NCI-H774 (cell line): ENCODE results near the gene CCDC188.

Experiments used
- DNase-seq: peaks from one replicate; lab custom pipeline; 2025; lab: John Stamatoyannopoulos, UW

Gene CCDC188

DNA sequence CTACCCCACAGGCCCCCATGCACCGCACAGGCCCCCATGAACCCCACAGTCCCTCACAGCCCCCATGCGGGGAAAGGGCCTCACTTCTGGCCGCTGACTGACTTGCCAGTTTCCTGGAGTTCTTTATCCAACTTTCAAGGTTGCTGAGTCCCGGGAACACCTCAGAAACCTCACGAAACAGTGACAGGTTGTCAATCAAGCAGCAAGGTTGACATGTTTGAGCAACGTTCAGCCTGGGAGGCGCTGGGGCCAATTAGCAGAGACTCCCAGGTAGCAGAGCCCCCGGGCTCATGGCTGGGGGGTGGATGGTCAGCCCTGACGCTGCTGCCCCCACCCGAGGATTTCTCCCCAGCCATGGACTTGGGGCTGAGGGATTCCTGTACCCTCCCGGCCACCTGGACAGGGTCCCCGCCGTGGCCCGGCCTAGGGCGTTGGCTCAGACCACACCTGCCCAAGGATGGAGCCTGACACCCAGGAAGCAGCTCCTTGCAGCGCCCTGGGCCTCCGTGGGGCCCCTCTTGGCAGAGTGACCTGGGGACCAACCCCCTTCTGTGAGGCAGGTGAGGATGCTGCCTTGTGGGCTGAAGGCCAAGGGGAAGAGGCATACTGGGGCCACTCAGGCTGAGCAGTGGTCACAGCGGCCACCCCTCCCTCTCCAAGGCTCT is 33.8 kb upstream of the CCDC188 start:
- no peak for DNase-seq

DNA sequence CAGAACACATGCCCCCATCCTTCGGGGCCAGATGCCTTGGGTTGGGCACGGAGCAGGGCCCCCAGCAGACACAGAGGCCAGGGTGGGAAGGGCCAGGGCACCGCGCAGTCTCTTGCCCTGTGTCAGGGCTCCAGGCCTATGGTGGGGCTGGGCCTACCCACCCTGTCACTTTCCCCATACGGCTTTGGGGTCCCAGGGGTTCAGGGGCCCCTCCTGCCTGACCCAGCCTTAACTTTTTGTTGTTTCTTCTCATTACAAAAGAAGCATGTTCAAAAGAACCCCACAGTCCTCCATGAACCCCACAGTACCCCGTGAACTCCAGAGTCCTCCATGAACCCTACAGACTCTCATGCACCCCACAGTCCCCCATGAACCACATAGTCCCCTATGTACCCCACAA is 33.0 kb upstream of the CCDC188 start:
- DNase-seq: no peak

DNA sequence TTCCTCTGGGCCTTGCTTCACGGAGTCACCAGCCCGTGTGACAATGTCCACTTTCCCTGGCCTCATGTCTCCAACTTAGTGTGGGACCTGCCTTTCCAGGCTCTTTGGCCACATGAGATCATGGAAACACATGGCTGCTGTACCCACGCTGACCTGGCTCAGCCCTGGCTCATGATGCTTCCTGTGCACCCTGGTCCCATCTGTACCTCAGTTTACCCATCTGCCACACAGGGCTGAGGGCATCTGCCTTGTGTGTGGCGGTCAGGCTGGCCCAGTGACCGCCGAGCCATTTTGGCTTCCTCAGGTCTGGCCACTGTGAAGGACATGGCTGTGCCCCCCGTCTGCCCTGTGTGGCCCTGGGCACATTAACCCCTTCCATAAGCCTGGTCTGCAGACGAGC is 32.2 kb upstream of the CCDC188 start:
- no peak for DNase-seq

DNA sequence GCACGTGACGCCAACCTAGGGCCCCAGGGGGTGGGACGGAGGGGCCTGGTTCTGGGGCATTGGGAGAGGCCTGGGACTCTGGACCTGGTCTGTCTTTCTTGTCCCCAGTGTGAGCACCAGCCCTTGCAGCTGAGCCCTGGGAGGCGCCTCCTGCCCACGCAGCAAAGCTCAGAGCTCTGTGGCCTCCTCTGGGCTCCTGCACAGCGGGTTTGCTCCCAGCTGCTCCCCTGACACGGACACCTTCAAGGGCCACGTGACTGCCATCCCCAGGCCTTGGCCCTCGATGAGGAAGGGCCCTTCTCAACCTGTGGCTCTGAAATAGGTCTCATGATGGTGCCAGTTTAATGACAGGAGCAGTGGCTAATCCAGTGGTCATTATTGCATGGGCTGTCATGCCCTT is 31.5 kb upstream of the CCDC188 start:
- DNase-seq: no peak

- no peak for DNase-seq
Measured at GRCh38 chr22:20181884-20182236, 31.0 kb upstream of the CCDC188 start.

DNA sequence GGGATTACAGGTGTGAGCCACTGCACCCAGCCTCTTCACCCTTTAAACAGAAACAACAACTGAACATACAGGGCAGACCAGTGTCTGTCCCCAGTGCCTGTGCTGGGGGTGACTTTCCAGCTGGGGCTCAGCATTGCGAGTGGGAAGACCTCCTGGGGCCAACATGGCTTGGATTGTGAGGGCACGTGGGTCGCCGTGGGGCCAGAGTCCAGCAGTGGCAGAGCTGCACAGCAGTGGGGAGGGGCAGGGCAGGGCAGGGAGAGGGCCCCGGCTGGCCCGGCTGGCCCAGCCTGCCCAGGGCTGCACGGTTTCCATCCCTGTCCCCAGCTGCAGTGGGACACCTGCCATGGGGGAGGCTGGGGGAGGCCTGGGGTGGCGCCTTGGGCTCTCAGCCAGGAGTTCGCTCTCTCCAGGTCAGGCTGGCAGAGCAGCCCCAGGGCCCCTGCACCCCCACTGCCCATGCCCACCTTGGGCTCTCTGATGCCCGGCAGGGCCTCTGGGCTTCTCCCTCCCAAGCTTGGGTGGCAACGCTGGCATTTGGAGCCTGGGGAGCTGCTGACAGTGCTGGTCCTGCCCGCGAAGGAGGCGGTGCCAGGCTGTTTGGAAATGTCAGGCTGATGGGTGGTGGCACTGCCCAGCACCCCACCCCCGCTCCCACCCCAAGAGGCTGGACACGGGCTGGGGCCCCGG is 30.5 kb upstream of the CCDC188 start:
- DNase-seq: no peak

- DNase-seq: no peak
Measured at GRCh38 chr22:20180640-20181039, 29.8 kb upstream of the CCDC188 start.

DNA sequence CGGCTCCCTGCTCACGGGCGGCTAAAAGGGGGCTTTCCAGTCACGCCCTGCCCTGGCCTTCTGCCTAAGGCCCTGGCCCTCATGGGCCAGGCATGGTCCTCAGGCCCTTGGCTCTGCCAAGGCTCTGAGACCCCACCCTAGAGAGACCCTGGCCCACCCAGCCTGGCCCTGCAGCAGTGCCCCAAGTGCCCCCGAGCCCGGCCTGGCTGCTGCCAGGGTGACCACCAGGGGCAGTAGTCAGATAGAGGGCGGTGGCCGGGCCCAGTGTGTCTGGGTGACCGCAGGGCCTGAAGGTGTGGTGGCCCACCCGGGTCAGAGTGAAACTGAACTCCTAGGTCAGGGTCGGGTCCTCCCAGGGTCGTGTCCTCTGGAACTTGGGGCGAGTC is 29.4 kb upstream of the CCDC188 start:
- no peak for DNase-seq

GRCh38 chr22:20179455-20180244 is 28.8 kb upstream of the CCDC188 start:
- no peak for DNase-seq

DNA sequence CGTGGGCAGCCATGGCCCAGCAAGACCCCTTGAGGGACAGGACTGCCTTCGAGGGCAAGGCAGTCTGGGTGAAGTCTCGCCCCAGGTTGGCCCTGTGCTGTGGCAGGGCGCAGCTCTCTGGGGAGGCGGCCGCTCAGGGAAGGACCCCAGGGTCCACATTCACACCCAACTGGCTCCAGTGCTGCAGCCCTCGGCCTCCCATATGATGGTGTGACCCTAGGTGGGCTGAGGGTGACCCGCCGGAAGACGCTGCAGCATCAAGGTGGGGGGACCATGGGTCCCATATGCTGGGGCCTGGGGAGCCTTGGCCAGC is 28.0 kb upstream of the CCDC188 start:
- no peak for DNase-seq

- no peak for DNase-seq
Measured at GRCh38 chr22:20178075-20178914, 27.4 kb upstream of the CCDC188 start.

DNA sequence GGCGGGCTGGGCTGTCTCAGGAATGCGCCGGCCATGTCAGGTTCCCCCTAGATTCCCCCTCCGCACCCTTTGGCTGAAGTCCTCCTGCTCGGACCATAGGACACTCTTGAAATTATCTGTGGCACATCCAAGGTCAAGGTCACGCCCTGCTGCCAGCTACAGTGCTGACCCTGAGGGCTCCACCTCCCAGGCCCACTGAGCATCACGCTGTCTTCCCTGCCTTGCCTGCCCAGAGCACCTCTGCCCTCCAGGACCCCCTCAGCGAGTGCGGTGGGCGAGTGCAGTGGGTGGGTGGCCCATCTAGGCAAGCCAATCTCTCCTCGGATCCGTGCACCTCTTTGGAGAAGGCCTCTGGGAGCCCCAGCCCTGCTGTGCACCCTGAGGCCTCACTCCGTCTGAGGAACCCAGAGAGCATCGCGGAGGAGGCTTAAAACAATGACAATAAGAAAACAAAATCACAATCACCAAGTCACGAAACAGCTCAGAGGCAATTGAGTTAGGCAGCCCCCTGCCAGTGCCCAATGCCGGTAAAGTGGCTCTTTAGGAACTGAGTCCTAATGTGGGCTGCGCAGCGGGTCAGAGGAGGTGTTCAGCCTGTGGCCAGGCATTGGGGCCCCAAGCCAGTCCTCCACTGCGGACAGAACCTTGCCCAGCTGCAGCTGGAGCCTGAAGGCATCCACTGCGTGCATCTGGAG is 26.5 kb upstream of the CCDC188 start:
- no peak for DNase-seq

DNA sequence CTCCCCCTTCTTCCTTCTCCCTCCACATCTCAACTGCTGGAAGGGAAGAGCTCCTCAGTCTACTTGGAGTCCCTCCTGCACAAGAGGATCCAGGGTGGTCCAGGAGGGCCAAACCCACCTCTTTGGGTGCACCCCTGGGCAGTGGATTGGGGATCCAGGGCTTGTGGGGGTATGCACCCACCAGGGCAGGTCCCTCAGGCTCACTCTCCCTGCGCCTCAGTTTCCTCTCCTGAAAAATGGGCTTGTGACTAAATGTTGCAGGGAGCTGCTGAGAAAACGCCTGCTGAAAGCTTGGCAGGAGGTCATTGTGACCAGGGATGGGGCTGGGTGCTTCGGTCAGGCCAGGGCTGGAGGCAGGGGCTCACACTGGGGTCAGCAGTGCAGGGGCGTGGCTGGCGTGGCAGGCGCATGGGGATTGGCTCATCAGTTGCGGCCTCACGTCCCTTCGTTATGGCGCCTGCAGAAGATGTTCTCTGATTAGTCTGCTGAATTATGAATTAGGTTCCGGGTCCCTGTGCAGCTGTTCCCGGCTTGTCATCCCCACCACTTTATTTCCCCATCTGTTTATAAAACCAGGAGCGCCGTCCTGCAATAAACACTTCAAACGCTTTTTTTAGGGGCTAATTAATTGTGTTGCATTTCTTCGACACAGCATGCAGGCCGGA is 25.7 kb upstream of the CCDC188 start:
- no peak for DNase-seq

DNA sequence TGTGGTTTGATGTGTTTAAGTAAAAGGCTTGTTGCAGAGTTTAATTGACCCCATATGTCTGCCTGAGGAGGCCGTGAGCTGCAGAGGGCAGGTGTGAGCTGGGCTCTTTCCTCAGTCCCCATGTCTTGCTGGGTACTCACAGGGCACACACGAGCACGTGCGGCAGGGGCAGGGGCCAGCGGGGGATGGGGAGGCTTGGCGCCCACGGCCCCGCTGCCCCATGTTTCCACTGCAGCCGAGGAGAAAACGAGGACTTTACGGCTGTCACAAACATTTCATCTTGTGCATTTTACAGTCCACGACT is 24.7 kb upstream of the CCDC188 start:
- DNase-seq: no peak

DNA sequence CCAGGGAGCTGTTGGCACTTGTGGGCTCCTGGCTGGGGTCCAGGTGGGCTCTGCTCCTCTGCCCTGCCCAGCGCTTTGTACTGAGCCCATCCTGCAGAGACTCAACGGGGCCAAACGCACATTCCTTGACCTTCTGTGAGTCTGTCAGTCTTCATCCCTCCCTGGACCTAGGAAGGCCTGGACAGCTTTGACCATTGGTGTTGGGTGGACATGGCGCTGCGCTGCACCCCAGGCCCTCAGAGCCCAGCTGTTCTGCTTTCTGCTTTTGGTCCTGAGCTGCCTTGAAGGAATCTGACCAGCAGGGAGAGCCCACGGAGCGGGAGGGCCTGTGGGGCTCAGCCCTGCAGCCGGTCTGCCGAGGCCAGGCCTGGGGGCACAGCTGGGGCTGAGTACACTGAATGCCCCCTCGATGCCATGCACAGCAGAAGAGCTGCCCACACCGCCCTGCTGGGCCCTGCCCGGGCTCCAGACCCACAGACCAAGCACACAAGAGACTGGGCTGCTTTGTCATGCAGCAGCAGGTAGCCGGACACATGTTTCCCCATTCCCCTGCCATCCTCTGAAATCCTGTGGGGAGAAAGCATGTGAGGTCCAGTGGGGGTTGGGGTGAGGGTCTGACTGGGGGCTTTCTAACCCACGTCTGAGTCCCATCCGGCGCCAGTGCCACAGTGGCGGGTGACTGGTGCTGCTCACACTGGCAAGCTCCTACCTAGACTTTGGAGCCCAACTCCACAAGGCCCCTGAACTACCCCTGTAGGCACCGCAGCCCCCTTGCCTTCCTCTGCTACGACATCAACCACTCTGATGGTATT is 24.1 kb upstream of the CCDC188 start:
- no peak for DNase-seq

DNA sequence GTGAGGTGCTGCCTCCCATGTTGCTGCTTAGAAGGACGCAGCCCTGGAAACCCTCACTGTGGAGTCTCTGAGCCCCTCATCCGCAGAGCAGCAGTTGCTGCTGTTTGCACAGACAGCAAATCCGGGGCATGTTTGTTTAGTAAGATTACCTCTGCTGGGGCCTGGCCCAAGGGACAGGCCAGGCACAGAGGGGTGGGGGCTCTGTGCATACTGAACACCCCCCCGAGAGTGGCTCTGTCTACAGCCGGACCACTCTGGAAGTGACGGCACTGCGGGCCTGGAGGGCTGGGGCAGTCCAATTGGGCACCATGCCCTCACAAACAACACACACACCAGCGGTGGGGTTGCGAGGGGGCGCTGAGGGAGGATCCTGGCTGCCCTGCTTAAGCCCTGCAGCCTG is 22.9 kb upstream of the CCDC188 start:
- DNase-seq: no peak

DNA sequence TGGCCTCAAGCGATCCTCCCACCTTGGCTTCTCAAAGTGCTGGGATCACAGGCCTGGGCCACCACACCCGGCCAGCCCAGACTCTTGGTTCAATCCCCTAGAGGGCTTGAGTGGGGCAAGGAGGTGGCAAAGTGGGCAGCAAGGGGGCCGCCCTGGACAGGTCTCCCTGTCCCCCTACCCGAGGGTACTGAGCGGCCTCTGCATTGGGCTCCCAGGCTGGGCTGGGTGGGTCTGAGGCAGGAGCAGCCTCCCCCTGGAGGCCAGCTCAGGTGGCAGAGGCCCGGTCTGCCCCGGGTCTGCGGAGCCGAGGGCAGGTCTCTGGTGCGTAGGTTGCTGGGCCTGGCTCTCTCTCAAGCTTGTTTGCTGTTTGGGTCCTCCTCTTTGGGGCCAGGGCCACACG is 22.4 kb upstream of the CCDC188 start:
- no peak for DNase-seq

DNA sequence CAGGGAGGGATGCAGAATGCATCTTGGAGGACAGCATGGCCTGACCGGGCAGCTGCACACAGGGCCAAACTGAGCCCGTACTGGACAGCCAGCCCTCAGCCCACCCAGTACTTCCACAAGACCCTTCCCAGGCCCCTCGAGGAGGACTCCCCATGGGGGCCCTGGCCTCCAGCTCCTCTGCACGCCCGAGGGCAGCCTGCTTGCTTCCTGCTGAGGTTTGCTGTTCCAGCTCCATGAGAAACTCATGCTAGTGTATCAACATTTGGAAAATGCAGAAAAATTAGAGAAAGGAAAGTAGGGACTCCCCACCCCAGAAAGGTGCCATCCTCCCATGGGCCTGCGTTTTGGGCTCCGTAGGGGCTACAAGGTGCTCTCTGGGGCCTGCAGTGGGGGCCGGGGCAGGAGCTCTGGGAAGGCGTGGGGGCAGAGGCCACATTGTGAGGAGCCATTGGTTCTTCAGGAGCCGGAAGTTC is 21.3 kb upstream of the CCDC188 start:
- no peak for DNase-seq

- DNase-seq: no peak
Measured at GRCh38 chr22:20171288-20172140, 20.7 kb upstream of the CCDC188 start.

- DNase-seq: no peak
Measured at GRCh38 chr22:20170170-20170569, 19.3 kb upstream of the CCDC188 start.
